ENCODE results near the gene MBOAT2. TPM values are rescaled to one million over a fixed set of nuclear protein-coding genes. Genes with fewer than 3 reads are reported as not detected.
A peak's percentile ranks its signal among the peaks of the same experiment; 100 is the strongest.

Gene MBOAT2
- total RNA-seq, 1 donor from 2014 or later, result 5.3 TPM

DNA sequence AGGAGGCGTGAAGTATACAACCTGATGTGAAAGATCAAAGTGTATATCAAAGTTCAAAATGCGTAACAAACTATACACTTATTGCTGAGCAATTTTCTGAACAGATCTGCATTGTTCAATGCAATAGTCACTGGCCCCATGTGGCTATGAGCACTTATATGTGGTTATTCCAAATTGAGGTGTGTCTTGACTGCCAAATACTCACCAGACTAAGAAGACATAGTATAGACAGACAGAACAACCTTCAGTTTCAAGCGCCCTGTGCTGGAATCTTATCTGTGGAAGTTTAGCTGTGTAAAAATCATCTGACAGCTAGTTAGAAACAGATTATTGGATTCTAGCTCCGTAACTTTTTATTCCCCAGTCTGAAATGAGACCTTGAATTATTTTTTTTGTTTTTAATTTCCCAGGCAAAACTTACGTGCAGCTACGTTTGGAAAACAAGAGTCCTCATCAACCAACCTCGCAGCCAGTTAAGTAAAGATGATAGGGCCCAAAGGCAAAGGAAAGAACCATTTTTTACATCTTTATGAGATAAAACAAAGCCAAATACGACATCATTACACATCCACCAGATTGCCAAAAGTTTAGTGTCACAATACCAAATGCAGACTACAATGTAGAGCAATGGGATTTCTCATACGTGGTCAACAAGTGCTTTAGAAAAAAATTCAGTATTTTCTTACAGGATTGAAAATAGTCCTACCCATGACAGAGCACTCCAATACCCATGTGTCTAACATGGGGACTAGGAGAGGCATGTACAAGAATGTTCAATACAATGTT, 37.2 kb downstream of the MBOAT2 start:
- Histone ChIP-seq H3K27ac (replicated peaks) (no peak overlapping the region), H3K4me3 (no peak overlapping the region), H3K9me3 (replicated peaks) (peaks cover 3% of the 10 kb centered on the region), H3K36me3 (no peaks in the 10 kb centered on the region), H3K27me3 (ENCODE audit: low read depth) (no peaks in the 10 kb centered on the region), H3K4me1 (no peaks in the 10 kb centered on the region)
- intact Hi-C loops (cut with micrococcal nuclease), result no loop called here
- no peak for DNase-seq
- TF ChIP-seq, protein P1, sequence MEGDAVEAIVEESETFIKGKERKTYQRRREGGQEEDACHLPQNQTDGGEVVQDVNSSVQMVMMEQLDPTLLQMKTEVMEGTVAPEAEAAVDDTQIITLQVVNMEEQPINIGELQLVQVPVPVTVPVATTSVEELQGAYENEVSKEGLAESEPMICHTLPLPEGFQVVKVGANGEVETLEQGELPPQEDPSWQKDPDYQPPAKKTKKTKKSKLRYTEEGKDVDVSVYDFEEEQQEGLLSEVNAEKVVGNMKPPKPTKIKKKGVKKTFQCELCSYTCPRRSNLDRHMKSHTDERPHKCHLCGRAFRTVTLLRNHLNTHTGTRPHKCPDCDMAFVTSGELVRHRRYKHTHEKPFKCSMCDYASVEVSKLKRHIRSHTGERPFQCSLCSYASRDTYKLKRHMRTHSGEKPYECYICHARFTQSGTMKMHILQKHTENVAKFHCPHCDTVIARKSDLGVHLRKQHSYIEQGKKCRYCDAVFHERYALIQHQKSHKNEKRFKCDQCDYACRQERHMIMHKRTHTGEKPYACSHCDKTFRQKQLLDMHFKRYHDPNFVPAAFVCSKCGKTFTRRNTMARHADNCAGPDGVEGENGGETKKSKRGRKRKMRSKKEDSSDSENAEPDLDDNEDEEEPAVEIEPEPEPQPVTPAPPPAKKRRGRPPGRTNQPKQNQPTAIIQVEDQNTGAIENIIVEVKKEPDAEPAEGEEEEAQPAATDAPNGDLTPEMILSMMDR (IDR thresholded peaks at IDR 0.05; ENCODE audit: borderline replicate concordance), result no peak

DNA sequence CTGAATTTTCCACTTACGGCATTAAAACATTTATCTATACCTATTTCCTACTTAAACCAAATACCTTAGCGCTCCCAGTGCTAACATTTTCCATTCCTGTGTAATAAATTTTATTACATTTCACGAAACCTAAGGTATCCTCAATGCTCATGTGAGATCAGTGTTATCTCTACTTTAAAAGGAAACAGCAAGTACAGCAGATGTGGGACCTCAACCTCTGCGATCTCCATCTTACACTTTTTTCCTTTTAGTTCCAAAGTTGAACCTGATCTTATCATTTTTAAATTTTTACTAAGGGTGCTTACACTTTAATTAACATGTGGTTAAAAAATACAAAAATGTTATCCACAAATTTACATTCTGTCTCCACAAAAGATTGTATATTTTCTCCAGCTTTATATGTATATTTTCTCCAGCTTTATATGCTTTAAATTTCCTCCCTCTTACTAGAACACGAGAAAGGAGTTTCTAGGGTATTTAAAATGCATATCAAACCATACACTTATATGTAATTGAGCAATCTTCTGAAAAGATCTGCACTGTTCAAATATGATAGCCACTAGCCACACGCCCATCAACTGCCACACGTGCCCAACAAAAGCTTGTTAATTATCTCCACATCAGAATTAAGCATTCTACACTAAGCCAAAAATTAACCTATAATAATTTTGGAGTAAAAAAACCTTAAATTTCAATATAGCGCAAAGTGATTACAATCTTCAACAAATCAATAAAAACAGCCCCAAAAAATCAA, 38.1 kb downstream of the MBOAT2 start:
- Histone ChIP-seq H3K9me3 (replicated peaks) (peaks cover 3% of the 10 kb centered on the region), H3K27ac (replicated peaks) (no peak overlapping the region), H3K4me3 (no peak overlapping the region), H3K27me3 (ENCODE audit: low read depth) (no peaks in the 10 kb centered on the region), H3K4me1 (no peaks in the 10 kb centered on the region), H3K36me3 (no peaks in the 10 kb centered on the region)
- TF ChIP-seq, protein P1 (IDR thresholded peaks at IDR 0.05; ENCODE audit: borderline replicate concordance), result no peak
- no peak for DNase-seq
- intact Hi-C loops (cut with micrococcal nuclease), result no loop called here

DNA sequence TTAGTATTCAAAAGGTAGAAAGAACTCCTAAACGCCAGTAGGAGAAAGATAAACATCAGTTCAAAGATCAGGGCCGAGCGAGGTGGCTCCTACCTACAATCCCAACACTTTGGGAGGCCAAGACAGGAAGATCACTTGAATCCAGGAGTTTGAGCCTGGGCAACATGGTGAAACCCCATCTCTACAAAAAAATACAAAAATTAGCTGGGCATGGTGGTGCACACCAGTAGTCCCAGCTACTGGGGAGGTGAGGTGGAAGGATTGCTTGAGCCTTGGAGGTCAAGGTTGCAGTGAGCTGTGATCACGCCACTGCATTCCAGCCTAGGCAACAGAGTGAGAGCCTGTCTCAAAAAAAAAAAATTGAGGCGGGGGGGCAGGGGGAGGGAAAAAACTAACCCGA, 40.6 kb downstream of the MBOAT2 start:
- no peaks in the 10 kb centered on the region for H3K36me3 ChIP-seq
- no peak overlapping the region for H3K4me3 ChIP-seq
- H3K27ac ChIP-seq (replicated peaks), result no peak overlapping the region
- no peak for DNase-seq
- intact Hi-C loops (cut with micrococcal nuclease), result no loop called here
- no peaks in the 10 kb centered on the region for H3K4me1 ChIP-seq
- H3K27me3 ChIP-seq (ENCODE audit: low read depth), result no peaks in the 10 kb centered on the region
- TF ChIP-seq, protein P1 (IDR thresholded peaks at IDR 0.05; ENCODE audit: borderline replicate concordance), result no peak
- H3K9me3 ChIP-seq (replicated peaks), result no peaks in the 10 kb centered on the region

DNA sequence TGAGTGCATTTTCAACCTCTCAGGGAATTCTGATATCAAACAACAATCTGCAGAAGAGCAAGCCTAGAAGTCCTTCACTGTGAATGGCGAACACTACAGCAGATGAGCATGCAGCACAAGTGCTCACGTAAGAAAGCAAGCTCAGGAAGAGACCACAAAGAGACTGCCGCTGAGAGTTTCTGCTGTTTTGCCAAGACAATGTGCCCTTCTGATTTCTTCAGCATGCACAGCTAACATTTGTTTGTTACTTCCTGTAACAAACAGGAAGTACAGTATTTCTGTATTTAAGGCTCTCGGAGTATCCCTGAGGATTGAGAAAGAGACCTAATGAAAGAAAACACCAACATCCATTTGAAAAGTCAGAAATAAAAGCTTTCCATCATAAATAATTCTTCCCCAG, 45.9 kb downstream of the MBOAT2 start:
- intact Hi-C loops (cut with micrococcal nuclease), result no loop called here
- Histone ChIP-seq H3K4me3 (no peak overlapping the region), H3K27ac (replicated peaks) (no peak overlapping the region), H3K9me3 (replicated peaks) (peaks cover 17% of the 10 kb centered on the region), H3K4me1 (no peaks in the 10 kb centered on the region), H3K27me3 (ENCODE audit: low read depth) (no peaks in the 10 kb centered on the region), H3K36me3 (peaks cover 3% of the 10 kb centered on the region)
- DNase-seq, result no peak
- TF ChIP-seq, protein P1 (IDR thresholded peaks at IDR 0.05; ENCODE audit: borderline replicate concordance), result no peak

DNA sequence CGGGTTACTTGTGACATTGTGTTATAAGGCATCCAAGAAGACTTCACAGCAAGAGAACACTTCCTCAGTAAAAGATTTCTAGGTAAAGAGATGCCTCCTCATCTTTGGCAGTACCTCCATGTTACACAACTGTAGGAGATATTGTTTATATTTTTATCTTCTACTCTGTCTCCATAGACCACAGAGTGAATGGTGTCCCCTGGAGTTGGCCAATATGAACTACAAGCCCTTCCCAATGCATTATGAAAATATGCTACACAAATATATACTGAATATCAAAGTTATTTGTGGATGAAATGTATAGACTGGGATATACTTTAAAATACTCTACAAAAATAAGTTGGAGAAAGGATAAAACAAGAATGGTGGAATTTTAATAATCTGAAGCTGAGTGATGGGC, 46.7 kb downstream of the MBOAT2 start:
- intact Hi-C loops (cut with micrococcal nuclease), result no loop called here
- TF ChIP-seq, protein P1 (IDR thresholded peaks at IDR 0.05; ENCODE audit: borderline replicate concordance), result peak; percentile 32
- Histone ChIP-seq H3K4me1 (no peaks in the 10 kb centered on the region), H3K27me3 (ENCODE audit: low read depth) (no peaks in the 10 kb centered on the region), H3K4me3 (no peak overlapping the region), H3K36me3 (peaks cover 3% of the 10 kb centered on the region), H3K27ac (replicated peaks) (no peak overlapping the region), H3K9me3 (replicated peaks) (peaks cover 23% of the 10 kb centered on the region)
- no peak for DNase-seq

Data from left ventricle myocardium inferior (tissue), 1 donor.